PC-9 (cell line): ENCODE measurements around the gene SLC26A3. TPM values are rescaled to one million over a fixed set of nuclear protein-coding genes. Genes with fewer than 3 reads are reported as not detected.
"Not testable (repeated sequence)": the region's sequence is repeated elsewhere in the genome, so short reads cannot be mapped to it uniquely, and the experiment has no call there.

Source experiments
- Bru-seq: library from RNA; stranded (reverse); fragments of 400-500 nt; gene quantifications from one replicate; lab custom pipeline; 2021; lab: Mats Ljungman, UMichigan
- BruChase-seq, 2 experiments: library from RNA; stranded (reverse); fragments of 400-500 nt; gene quantifications; one replicate each; lab custom pipeline; 2021; lab: Mats Ljungman, UMichigan
- BruUV-seq: library from RNA; stranded (reverse); fragments of 400-500 nt; replicated peaks from 2 replicates; lab custom pipeline; 2021; lab: Mats Ljungman, UMichigan
- CTCF ChIA-PET: fragments of 300-600 bp; sonication (Branson Sonifier 250); formaldehyde crosslinking; loops from one replicate; lab custom pipeline; 2022; ENCODE audit warnings: antibody characterized with exemption; lab: Charles Lee
- POLR2A ChIA-PET: fragments of 300-600 bp; sonication (Branson Sonifier 250); formaldehyde crosslinking; loops from one replicate; lab custom pipeline; 2022; ENCODE audit warnings: antibody characterized with exemption; ENCODE audit not compliant: unreplicated experiment; lab: Charles Lee
- DNase-seq, 2 experiments: peaks; one replicate each; pipeline versions ENCODE4 v3.0.0 to v3.0.0-alpha.2; 2015 to 2022; ENCODE audit warnings: mixed read lengths in 1 of 2
- H2AFZ ChIP-seq: fragments of 200-600 bp; sonication (generic); 2 replicates; pipeline ENCODE4 v1.8.1; 2017; ENCODE audit warnings: antibody characterized with exemption
- H3F3A ChIP-seq: fragments of 200-600 bp; sonication (generic); 2 replicates; pipeline ENCODE4 v1.8.1; 2017; ENCODE audit warnings: antibody characterized with exemption, mild to moderate bottlenecking, low read depth; ENCODE audit not compliant: insufficient read depth
- H3K27ac ChIP-seq: fragments of 200-600 bp; sonication (generic); 2 replicates; pipeline ENCODE4 v1.6.1; 2016; ENCODE audit warnings: mixed run types
- H3K27me3 ChIP-seq: fragments of 200-600 bp; sonication (generic); 2 replicates; pipeline ENCODE4 v1.6.1; 2016; ENCODE audit warnings: low read depth, mixed run types; ENCODE audit not compliant: insufficient read depth
- H3K36me3 ChIP-seq: fragments of 200-600 bp; sonication (generic); 2 replicates; pipeline ENCODE4 v1.6.1; 2016; ENCODE audit warnings: low read depth, mixed run types
- H3K4me1 ChIP-seq: fragments of 200-600 bp; sonication (generic); replicated peaks from 2 replicates; pipeline ENCODE4 v1.6.1; 2016; ENCODE audit warnings: mixed run types; ENCODE audit not compliant: insufficient read depth
- H3K4me2 ChIP-seq: fragments of 200-600 bp; sonication (generic); 2 replicates; pipeline ENCODE4 v1.6.1; 2017; ENCODE audit warnings: mixed run types
- H3K4me3 ChIP-seq: fragments of 200-600 bp; sonication (generic); 2 replicates; pipeline ENCODE4 v1.6.1; 2016; ENCODE audit warnings: mixed run types
- H3K79me2 ChIP-seq: fragments of 200-600 bp; sonication (generic); 2 replicates; pipeline ENCODE4 v1.6.1; 2017; ENCODE audit warnings: low read depth, mixed run types
- H3K9me2 ChIP-seq: fragments of 200-600 bp; sonication (generic); 2 replicates; pipeline ENCODE4 v1.8.1; 2017; ENCODE audit warnings: mild to moderate bottlenecking; ENCODE audit not compliant: insufficient read depth
- H3K9me3 ChIP-seq: fragments of 200-600 bp; sonication (generic); 2 replicates; pipeline ENCODE4 v1.8.1; 2016; ENCODE audit warnings: low read depth; ENCODE audit not compliant: insufficient read depth
- H4K20me1 ChIP-seq: fragments of 200-600 bp; sonication (generic); 2 replicates; pipeline ENCODE4 v1.8.1; 2017; ENCODE audit not compliant: insufficient read depth
- CTCF ChIP-seq: fragments of 200-600 bp; sonication (generic); conservative IDR thresholded peaks from 2 replicates; pipeline ENCODE4 v1.6.1; 2017; ENCODE audit warnings: mixed run types, antibody characterized with exemption, mild to moderate bottlenecking, moderate library complexity
- EZH2 ChIP-seq: fragments of 200-600 bp; sonication (generic); IDR thresholded peaks from 2 replicates; pipeline ENCODE4 v1.8.0; 2017; ENCODE audit warnings: antibody characterized with exemption, low read depth
- intact Hi-C: fragments of 100-400 bp; cut with micrococcal nuclease; formaldehyde crosslinking; loops from one replicate; pipeline ENCODE4 v1.10.0; 2022; ENCODE audit not compliant: unreplicated experiment
- long read RNA-seq: library from polyadenylated mRNA; stranded (forward); transcript quantifications from one replicate; pipeline ENCODE4 v2.0.0, GENCODE V29; 2022
- total RNA-seq: library from RNA; stranded (reverse); gene quantifications from 2 replicates; pipeline ENCODE4 v1.2.3, GENCODE V29; 2021

SLC26A3 gene
- total RNA-seq, result not detected in 2 replicates
- Bru-seq, nascent RNA, result not detected
- not detected for BruChase-seq, experiment 1, labeled RNA remaining after a 2-hour chase
- BruChase-seq, experiment 2, labeled RNA remaining after a 6-hour chase, result not detected
- long read RNA-seq, result 0 reads

GRCh38 chr7:107803009-107803610, at the start of gene SLC26A3:
SLC26A3 (minus strand) TSS chr7:107803223; CDS start chr7:107794509, 8,714 bp downstream.
- no TSS peak for BruUV-seq
- Histone ChIP-seq H3K4me1 (no peaks in the 10 kb centered on the region), H3K36me3 (no peaks in the 10 kb centered on the region), H3F3A (no peaks in the 10 kb centered on the region), H3K4me3 (no peak within 1 kb of the TSS), H3K9me2 (no peaks in the 10 kb centered on the region), H4K20me1 (no peaks in the 10 kb centered on the region), H2AFZ (no peak within 1 kb of the TSS), H3K79me2 (no peaks in the 10 kb centered on the region), H3K27ac (no peak within 1 kb of the TSS), H3K9me3 (no peaks in the 10 kb centered on the region), H3K4me2 (no peak within 1 kb of the TSS), H3K27me3 (no peaks in the 10 kb centered on the region)
- no peak for TF ChIP-seq CTCF
- no peak for TF ChIP-seq EZH2
- ChIA-PET CTCF (no interaction called here), POLR2A (no interaction called here)
- intact Hi-C loops, result no loop called here
- DNase-seq, result no peak

GRCh38 chr7:107850643-107851042, 47.6 kb upstream of the SLC26A3 start:
- TF ChIP-seq CTCF (no peak), EZH2 (no peak)
- ChIA-PET CTCF (no interaction called here), POLR2A (no interaction called here)
- Histone ChIP-seq H3K4me3 (no peak overlapping the region), H3K27me3 (no peaks in the 10 kb centered on the region), H3K79me2 (no peaks in the 10 kb centered on the region), H2AFZ (no peak overlapping the region), H3K9me2 (no peaks in the 10 kb centered on the region; the same call in 1 of the 2 replicates), H3K4me1 (no peaks in the 10 kb centered on the region), H3F3A (no peaks in the 10 kb centered on the region), H3K36me3 (no peaks in the 10 kb centered on the region), H3K4me2 (no peak overlapping the region), H3K27ac (no peak overlapping the region), H4K20me1 (no peaks in the 10 kb centered on the region), H3K9me3 (no peaks in the 10 kb centered on the region)
- intact Hi-C loops, result no loop called here
- no peak for DNase-seq
- no TSS peak for BruUV-seq

GRCh38 chr7:107850216-107850615, 47.2 kb upstream of the SLC26A3 start:
- no peaks in the 10 kb centered on the region for H3K79me2 ChIP-seq
- no peaks in the 10 kb centered on the region for H3K27me3 ChIP-seq
- BruUV-seq, result no TSS peak
- ChIA-PET CTCF (no interaction called here), POLR2A (no interaction called here)
- intact Hi-C loops, result no loop called here
- H3K9me2 ChIP-seq, result no peaks in the 10 kb centered on the region; the same call in 1 of the 2 replicates
- H3F3A ChIP-seq, result no peaks in the 10 kb centered on the region
- H3K4me2 ChIP-seq, result no peak overlapping the region
- TF ChIP-seq CTCF (no peak), EZH2 (no peak)
- H3K4me1 ChIP-seq, result no peaks in the 10 kb centered on the region
- no peak overlapping the region for H3K4me3 ChIP-seq
- no peaks in the 10 kb centered on the region for H3K36me3 ChIP-seq
- no peak overlapping the region for H2AFZ ChIP-seq
- no peaks in the 10 kb centered on the region for H4K20me1 ChIP-seq
- DNase-seq, result no peak
- H3K27ac ChIP-seq, result no peak overlapping the region
- H3K9me3 ChIP-seq, result no peaks in the 10 kb centered on the region

GRCh38 chr7:107848211-107848610, 45.2 kb upstream of the SLC26A3 start:
- H3K4me3 ChIP-seq, DNase-seq, H3K27ac ChIP-seq, H2AFZ ChIP-seq, CTCF ChIA-PET, H3K4me1 ChIP-seq, H3K9me3 ChIP-seq, H3K9me2 ChIP-seq, H3K4me2 ChIP-seq, H3K27me3 ChIP-seq, POLR2A ChIA-PET, H4K20me1 ChIP-seq, H3K36me3 ChIP-seq, H3K79me2 ChIP-seq, H3F3A ChIP-seq, BruUV-seq, intact Hi-C loops: not testable (repeated sequence)

GRCh38 chr7:107847836-107848175, 44.8 kb upstream of the SLC26A3 start:
- BruUV-seq, CTCF ChIA-PET: not testable (repeated sequence)

More at GRCh38 chr7:107847836-107848175, 44.8 kb upstream of the SLC26A3 start:
- H3K9me3 ChIP-seq, H4K20me1 ChIP-seq, H3K9me2 ChIP-seq, H3K27ac ChIP-seq, H3K27me3 ChIP-seq, intact Hi-C loops, POLR2A ChIA-PET, H3K4me1 ChIP-seq, H2AFZ ChIP-seq, H3K79me2 ChIP-seq, DNase-seq, H3K4me2 ChIP-seq, H3F3A ChIP-seq, H3K36me3 ChIP-seq, H3K4me3 ChIP-seq: not testable (repeated sequence)
